GM06990 (cell line): ENCODE measurements around the gene SLC44A1.

Experiments used
- DNase-seq: peaks from one replicate; pipeline ENCODE4 v3.0.0-alpha.2; 2011; ENCODE audit not compliant: insufficient read length; ENCODE audit errors: extremely low read depth
- H3K27me3 ChIP-seq: replicated peaks from 2 replicates; pipeline ENCODE4 v1.6.0; 2011; ENCODE audit warnings: low read length; ENCODE audit not compliant: control insufficient read depth, insufficient read depth
- H3K36me3 ChIP-seq: 2 replicates; pipeline ENCODE4 v1.5.1; 2011; ENCODE audit warnings: low read length; ENCODE audit not compliant: control insufficient read depth, insufficient read depth
- H3K4me3 ChIP-seq: replicated peaks from 2 replicates; pipeline ENCODE4 v1.5.1; 2011; ENCODE audit warnings: low read depth, mild to moderate bottlenecking, control low read depth, low read length
- CTCF ChIP-seq: IDR thresholded peaks from 2 replicates; pipeline ENCODE4 v1.5.1; 2011; ENCODE audit warnings: low read length, control low read depth, mild to moderate bottlenecking, inconsistent platforms; ENCODE audit not compliant: insufficient read depth, poor library complexity, severe bottlenecking

Gene SLC44A1

GRCh38 chr9:105455836-105456475 lies 211.5 kb downstream of the SLC44A1 start:
- H3K36me3 ChIP-seq: peaks cover 2% of the 10 kb centered on the region
- H3K27me3 ChIP-seq: no peaks in the 10 kb centered on the region
- DNase-seq: no peak
- TF ChIP-seq CTCF: no peak
- H3K4me3 ChIP-seq: no peak overlapping the region

GRCh38 chr9:105457560-105458294 lies 213.3 kb downstream of the SLC44A1 start:
- Histone ChIP-seq H3K4me3 (no peak overlapping the region), H3K36me3 (peaks cover 2% of the 10 kb centered on the region), H3K27me3 (no peaks in the 10 kb centered on the region)
- TF ChIP-seq CTCF: no peak
- no peak for DNase-seq

- no peak for TF ChIP-seq CTCF
- no peak for DNase-seq
Observed at GRCh38 chr9:105458404-105458803, 214.0 kb downstream of the SLC44A1 start.

GRCh38 chr9:105459336-105459735 lies 214.9 kb downstream of the SLC44A1 start:
- H3K4me3 ChIP-seq: no peak overlapping the region
- TF ChIP-seq CTCF: no peak
- no peak for DNase-seq

More at GRCh38 chr9:105458404-105458803, 214.0 kb downstream of the SLC44A1 start:
- no peak overlapping the region for H3K4me3 ChIP-seq
- H3K36me3 ChIP-seq: peaks cover 2% of the 10 kb centered on the region
- H3K27me3 ChIP-seq: no peaks in the 10 kb centered on the region

GRCh38 chr9:105466898-105467455 lies 222.5 kb downstream of the SLC44A1 start:
- no peak for TF ChIP-seq CTCF
- Histone ChIP-seq H3K27me3 (no peaks in the 10 kb centered on the region), H3K4me3 (no peak overlapping the region), H3K36me3 (no peaks in the 10 kb centered on the region)
- DNase-seq: no peak

More at GRCh38 chr9:105459336-105459735, 214.9 kb downstream of the SLC44A1 start:
- peaks cover 2% of the 10 kb centered on the region for H3K36me3 ChIP-seq
- H3K27me3 ChIP-seq: no peaks in the 10 kb centered on the region
